Measurements from ENCODE around the gene MINDY4. TPM values are rescaled to one million over a fixed set of nuclear protein-coding genes. Genes with fewer than 3 reads are reported as not detected.

MINDY4 gene
- total RNA-seq, 1 experiment from 2014 or later, result 3.0 TPM

DNA sequence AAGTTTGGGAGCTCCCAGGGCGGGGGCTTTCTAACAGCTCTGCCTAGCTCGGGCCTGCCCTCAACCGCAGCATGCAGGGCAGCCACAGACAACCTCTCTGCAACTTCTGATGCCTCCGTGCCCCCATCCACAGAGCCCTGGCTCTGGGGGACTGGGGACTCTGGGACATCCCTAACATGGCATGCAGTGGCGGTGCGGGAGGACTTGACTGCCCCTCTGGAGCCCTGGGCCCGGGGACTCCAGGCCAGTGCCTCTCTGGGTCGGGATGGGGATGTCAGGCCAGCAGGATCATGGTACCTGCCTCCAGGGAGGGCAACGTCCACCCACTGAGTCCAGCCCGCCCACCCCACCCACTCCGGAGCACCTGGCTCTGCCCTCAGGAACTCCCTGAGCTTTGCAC is 139.9 kb downstream of the MINDY4 start:
- H3K36me3 ChIP-seq (ENCODE audit: low read depth, low read length), result no peaks in the 10 kb centered on the region
- H4K20me1 ChIP-seq (ENCODE audit: low read length), result no peaks in the 10 kb centered on the region
- no peak for DNase-seq
- ChIA-PET CTCF (no interaction called here), POLR2A (ENCODE audit: unreplicated experiment) (no interaction called here)
- H3K4me1 ChIP-seq (ENCODE audit: insufficient read depth, low read length), result peaks cover 22% of the 10 kb centered on the region
- ATAC-seq, result no peak
- no TSS peak for BruUV-seq (replicated peaks)
- no peak overlapping the region for H3K27ac ChIP-seq (ENCODE audit: low read length)
- intact Hi-C loops (cut with micrococcal nuclease), result no loop called here
- H3K27me3 ChIP-seq (ENCODE audit: low read length), result no peaks in the 10 kb centered on the region
- no peak overlapping the region for H3K4me2 ChIP-seq (ENCODE audit: low read length)
- H3K9me2 ChIP-seq (replicated peaks; ENCODE audit: low read length), result no peaks in the 10 kb centered on the region
- no peaks in the 10 kb centered on the region for H3K9me3 ChIP-seq (ENCODE audit: low read length)
- no peaks in the 10 kb centered on the region for H3F3A ChIP-seq (ENCODE audit: low read length, unreplicated experiment)
- no peak overlapping the region for H2AFZ ChIP-seq (ENCODE audit: low read length)
- no peak for TF ChIP-seq EZH2 (IDR thresholded peaks at IDR 0.05; ENCODE audit: low read length, unreplicated experiment)
- TF ChIP-seq, protein P1, sequence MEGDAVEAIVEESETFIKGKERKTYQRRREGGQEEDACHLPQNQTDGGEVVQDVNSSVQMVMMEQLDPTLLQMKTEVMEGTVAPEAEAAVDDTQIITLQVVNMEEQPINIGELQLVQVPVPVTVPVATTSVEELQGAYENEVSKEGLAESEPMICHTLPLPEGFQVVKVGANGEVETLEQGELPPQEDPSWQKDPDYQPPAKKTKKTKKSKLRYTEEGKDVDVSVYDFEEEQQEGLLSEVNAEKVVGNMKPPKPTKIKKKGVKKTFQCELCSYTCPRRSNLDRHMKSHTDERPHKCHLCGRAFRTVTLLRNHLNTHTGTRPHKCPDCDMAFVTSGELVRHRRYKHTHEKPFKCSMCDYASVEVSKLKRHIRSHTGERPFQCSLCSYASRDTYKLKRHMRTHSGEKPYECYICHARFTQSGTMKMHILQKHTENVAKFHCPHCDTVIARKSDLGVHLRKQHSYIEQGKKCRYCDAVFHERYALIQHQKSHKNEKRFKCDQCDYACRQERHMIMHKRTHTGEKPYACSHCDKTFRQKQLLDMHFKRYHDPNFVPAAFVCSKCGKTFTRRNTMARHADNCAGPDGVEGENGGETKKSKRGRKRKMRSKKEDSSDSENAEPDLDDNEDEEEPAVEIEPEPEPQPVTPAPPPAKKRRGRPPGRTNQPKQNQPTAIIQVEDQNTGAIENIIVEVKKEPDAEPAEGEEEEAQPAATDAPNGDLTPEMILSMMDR (conservative IDR thresholded peaks at IDR 0.05; ENCODE audit: low read depth, low read length), result no peak
- TF ChIP-seq EZH2phosphoT487 (IDR thresholded peaks at IDR 0.05; ENCODE audit: borderline replicate concordance, low read length), result no peak
- H3K4me3 ChIP-seq (ENCODE audit: low read length), result no peak overlapping the region
- no peaks in the 10 kb centered on the region for H3K79me2 ChIP-seq (ENCODE audit: low read length)
- no peak overlapping the region for H3K9ac ChIP-seq (ENCODE audit: low read length)

DNA sequence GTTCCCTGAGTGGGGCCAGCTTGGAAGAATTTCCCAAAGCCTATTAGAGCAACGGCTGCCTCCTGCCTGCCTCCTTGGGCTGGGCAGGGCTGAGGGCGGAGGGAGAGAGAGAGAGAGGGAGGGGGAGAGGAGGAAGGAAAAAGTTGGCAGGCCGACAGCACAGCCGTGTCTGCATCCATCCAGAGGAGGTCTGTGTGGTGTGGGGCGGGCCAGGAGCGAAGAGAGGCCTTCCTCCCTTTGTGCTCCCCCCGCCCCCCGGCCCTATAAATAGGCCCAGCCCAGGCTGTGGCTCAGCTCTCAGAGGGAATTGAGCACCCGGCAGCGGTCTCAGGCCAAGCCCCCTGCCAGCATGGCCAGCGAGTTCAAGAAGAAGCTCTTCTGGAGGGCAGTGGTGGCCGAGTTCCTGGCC is 140.3 kb downstream of the MINDY4 start, which contains the start of gene AQP1:
Gene AQP1, plus strand, starts transcription at position 293 of the 409 bp plus-strand sequence. Its CDS starts 57 bp downstream, at position 350.
- no TSS peak for BruUV-seq (replicated peaks)
- Histone ChIP-seq H4K20me1 (ENCODE audit: low read length) (no peaks in the 10 kb centered on the region), H3K9me2 (replicated peaks; ENCODE audit: low read length) (no peaks in the 10 kb centered on the region), H3K36me3 (ENCODE audit: low read depth, low read length) (no peaks in the 10 kb centered on the region), H3K27ac (ENCODE audit: low read length) (no peak within 1 kb of the TSS), H3K4me3 (ENCODE audit: low read length) (no peak within 1 kb of the TSS), H3K79me2 (ENCODE audit: low read length) (no peaks in the 10 kb centered on the region), H3K27me3 (ENCODE audit: low read length) (no peaks in the 10 kb centered on the region), H3F3A (ENCODE audit: low read length, unreplicated experiment) (no peaks in the 10 kb centered on the region), H3K4me1 (ENCODE audit: insufficient read depth, low read length) (peaks cover 19% of the 10 kb centered on the region), H3K9ac (ENCODE audit: low read length) (no peak within 1 kb of the TSS), H3K9me3 (ENCODE audit: low read length) (no peaks in the 10 kb centered on the region), H3K4me2 (ENCODE audit: low read length) (no peak within 1 kb of the TSS), H2AFZ (ENCODE audit: low read length) (no peak within 1 kb of the TSS)
- intact Hi-C loops (cut with micrococcal nuclease), result no loop called here
- POLR2A ChIA-PET (ENCODE audit: unreplicated experiment), result no interaction called here
- TF ChIP-seq EZH2 (IDR thresholded peaks at IDR 0.05; ENCODE audit: low read length, unreplicated experiment), result no peak
- no peak for TF ChIP-seq EZH2phosphoT487 (IDR thresholded peaks at IDR 0.05; ENCODE audit: borderline replicate concordance, low read length)
- TF ChIP-seq, protein P1 (conservative IDR thresholded peaks at IDR 0.05; ENCODE audit: low read depth, low read length), result no peak
- ATAC-seq (no peak), DNase-seq (no peak)
- CTCF ChIA-PET, result no interaction called here

DNA sequence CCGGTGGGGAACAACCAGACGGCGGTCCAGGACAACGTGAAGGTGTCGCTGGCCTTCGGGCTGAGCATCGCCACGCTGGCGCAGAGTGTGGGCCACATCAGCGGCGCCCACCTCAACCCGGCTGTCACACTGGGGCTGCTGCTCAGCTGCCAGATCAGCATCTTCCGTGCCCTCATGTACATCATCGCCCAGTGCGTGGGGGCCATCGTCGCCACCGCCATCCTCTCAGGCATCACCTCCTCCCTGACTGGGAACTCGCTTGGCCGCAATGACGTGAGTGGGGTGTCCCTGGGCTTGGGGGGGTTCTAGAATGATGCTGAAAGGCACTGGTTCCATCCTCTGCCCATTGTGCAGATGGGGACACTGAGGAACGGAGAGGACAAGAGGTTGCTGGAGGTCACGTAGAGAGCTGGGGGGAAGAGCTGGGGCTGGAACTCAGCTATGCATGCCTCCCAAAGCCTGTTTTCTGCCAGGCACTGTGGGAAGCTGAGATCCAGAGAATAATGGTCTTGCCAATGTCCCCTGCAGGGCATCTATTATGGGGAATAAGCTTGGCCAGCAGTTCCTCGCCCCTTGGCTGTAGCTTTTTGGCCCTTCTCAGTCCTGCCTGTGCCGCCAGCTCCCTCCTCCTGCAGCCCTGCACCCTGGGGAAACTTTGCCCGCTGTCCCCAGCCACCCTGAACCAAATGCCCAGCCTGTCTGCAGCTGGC is 141.0 kb downstream of the MINDY4 start:
- Histone ChIP-seq H3K4me3 (ENCODE audit: low read length) (no peak overlapping the region), H3K9me3 (ENCODE audit: low read length) (no peaks in the 10 kb centered on the region), H4K20me1 (ENCODE audit: low read length) (no peaks in the 10 kb centered on the region), H3K27ac (ENCODE audit: low read length) (no peak overlapping the region), H3K79me2 (ENCODE audit: low read length) (no peaks in the 10 kb centered on the region), H3K4me1 (ENCODE audit: insufficient read depth, low read length) (peaks cover 19% of the 10 kb centered on the region), H3K36me3 (ENCODE audit: low read depth, low read length) (no peaks in the 10 kb centered on the region), H3K9me2 (replicated peaks; ENCODE audit: low read length) (no peaks in the 10 kb centered on the region), H3K4me2 (ENCODE audit: low read length) (no peak overlapping the region), H3K9ac (ENCODE audit: low read length) (no peak overlapping the region), H3K27me3 (ENCODE audit: low read length) (no peaks in the 10 kb centered on the region), H3F3A (ENCODE audit: low read length, unreplicated experiment) (no peaks in the 10 kb centered on the region), H2AFZ (ENCODE audit: low read length) (no peak overlapping the region)
- TF ChIP-seq EZH2 (IDR thresholded peaks at IDR 0.05; ENCODE audit: low read length, unreplicated experiment) (no peak), EZH2phosphoT487 (IDR thresholded peaks at IDR 0.05; ENCODE audit: borderline replicate concordance, low read length) (no peak)
- TF ChIP-seq, protein P1 (conservative IDR thresholded peaks at IDR 0.05; ENCODE audit: low read depth, low read length), result no peak
- no peak for ATAC-seq
- ChIA-PET CTCF (no interaction called here), POLR2A (ENCODE audit: unreplicated experiment) (no interaction called here)
- intact Hi-C loops (cut with micrococcal nuclease), result no loop called here
- no peak for DNase-seq
- BruUV-seq (replicated peaks), result no TSS peak

Data from PC-3 (cell line).